ENCODE measurements around the gene TIMM13. TPM values are rescaled to one million over a fixed set of nuclear protein-coding genes. Genes with fewer than 3 reads are reported as not detected.

Gene TIMM13
- total and polyA plus RNA-seq, 9 of the 15 experiments (the other 6 are each of a cell fraction or from before 2014, with no cell fraction given) = 17.6 to 215 (median 71.8) TPM

- no peak for TF ChIP-seq ARID4B (CRISPR knock-in tag; IDR thresholded peaks at IDR 0.05)
- no peak for TF ChIP-seq SMARCC2 (IDR thresholded peaks at IDR 0.05; ENCODE audit: low read depth)
Measured at GRCh38 chr19:2428321-2428690, 920 bp upstream of the TIMM13 start (continued).

DNA sequence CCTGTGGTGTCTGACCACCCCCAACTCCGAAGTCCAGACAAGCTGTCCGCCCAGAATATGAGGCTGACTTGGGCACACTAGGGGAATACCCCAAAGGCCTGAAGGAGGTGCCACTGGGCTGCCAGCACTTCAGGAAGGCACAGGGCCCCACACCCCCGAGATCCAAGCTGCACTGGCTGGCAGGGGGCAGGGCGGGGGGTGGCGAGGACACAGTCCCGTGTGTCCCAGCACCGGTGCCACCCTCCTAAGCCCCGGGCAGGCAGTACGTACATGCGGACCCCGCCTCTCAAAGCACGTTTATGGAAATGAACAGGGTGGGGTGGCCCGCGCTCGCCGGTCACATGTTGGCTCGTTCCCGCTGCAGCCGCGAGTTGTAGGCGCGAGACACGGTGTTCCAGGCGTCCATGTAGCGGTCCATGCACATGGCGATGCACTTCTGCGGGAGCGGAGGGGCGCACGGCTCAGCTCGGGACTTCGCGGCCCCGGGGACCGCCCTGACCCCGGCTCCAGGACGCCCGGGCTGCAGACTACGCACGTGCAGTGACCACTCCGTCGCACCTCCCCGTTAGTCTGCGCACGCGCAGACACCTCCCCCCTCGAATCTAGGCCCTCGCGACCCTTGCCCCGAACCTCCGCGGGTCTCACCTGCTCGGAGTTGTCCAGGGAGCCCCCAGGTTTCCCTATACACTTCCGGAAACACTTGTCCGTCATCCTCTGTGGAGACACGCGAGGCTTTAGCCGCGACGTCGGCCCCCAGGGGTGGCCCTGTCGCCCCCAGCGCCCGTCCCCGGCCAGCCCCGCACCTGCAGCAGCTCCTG lies 566 bp downstream of the TIMM13 start:
- Histone ChIP-seq H2AFZ (ENCODE audit: low read depth, low read length) (peak overlapping the region; percentile 99), H3K27me3 (ENCODE audit: control insufficient read depth in 2 of 2, insufficient read depth in 2 of 2, low read length in 2 of 2) (no peaks in the 10 kb centered on the region), H3K27ac (ENCODE audit: extremely low read depth, low read depth, low read length) (peak overlapping the region; percentile 100), H3K9ac (ENCODE audit: insufficient read depth in 1 of 2, low read depth in 2 of 2, low read length in 2 of 2) (peak overlapping the region; percentile 99 to 100), H3K4me3 (peak overlapping the region; percentile 98), H3K36me3 (ENCODE audit: control insufficient read depth, insufficient read depth, low read length) (peaks cover 72% of the 10 kb centered on the region; the same call in 2 of the 3 replicates), H3K9me3 (replicated peaks; ENCODE audit: control insufficient read depth, insufficient read depth, low read depth, low read length) (no peaks in the 10 kb centered on the region), H3K4me1 (replicated peaks in 1 of 2; ENCODE audit: control insufficient read depth in 2 of 2, insufficient read depth in 2 of 2, low read length in 2 of 2) (peaks cover 11 to 78% of the 10 kb centered on the region in 2 experiments; a peak in 4 of 5 replicates), H4K20me1 (replicated peaks; ENCODE audit: control insufficient read depth, insufficient read depth, low read length) (peaks cover 10% of the 10 kb centered on the region; the same call in 1 of the 2 replicates), H3K4me2 (ENCODE audit: insufficient read depth, low read length) (peak overlapping the region; percentile 98), H3K9me1 (ENCODE audit: control insufficient read depth, insufficient read depth, low read length) (no peaks in the 10 kb centered on the region), H3K79me2 (ENCODE audit: control insufficient read depth, insufficient read depth, low read length) (peaks cover 40% of the 10 kb centered on the region)
- WGBS (ENCODE audit: insufficient coverage, low coverage, missing lambda C conversion rate) = under 1% methylated on average over 54 of the region's 66 CpGs
- peak; percentile 67 for ATAC-seq
- ChIA-PET POLR2A (interaction anchor here (0.6 to 2.0 kb wide), 9 partner anchors 12 to 196 kb away, joined by 3 to 9 read pairs (median 4); partner anchors contain the start of gene GADD45B), CTCF (ENCODE audit: low intra/inter-chr PET ratio) (interaction anchor here (0.6 kb wide), 1 partner anchor 151 kb away, joined by 3 read pairs; no protein-coding TSS in a partner anchor)
- intact Hi-C loops (cut with micrococcal nuclease) = no loop called here
- in situ Hi-C loops (cut with MboI) = no loop called here
- peak; percentile 82 to 90 (median 88) for DNase-seq (ENCODE audit: extremely low read depth in 1 of 4, low spot score in 3 of 4)
- BruUV-seq (replicated peaks) = TSS peak; percentile 78
- peak; percentile 40 for FAIRE-seq
- peak; percentile 70 for TF ChIP-seq USF1 (CRISPR knock-in tag; IDR thresholded peaks at IDR 0.05)
- TF ChIP-seq ZNF830 (CRISPR knock-in tag; IDR thresholded peaks at IDR 0.05) = peak; percentile 60
- TF ChIP-seq, protein P1, sequence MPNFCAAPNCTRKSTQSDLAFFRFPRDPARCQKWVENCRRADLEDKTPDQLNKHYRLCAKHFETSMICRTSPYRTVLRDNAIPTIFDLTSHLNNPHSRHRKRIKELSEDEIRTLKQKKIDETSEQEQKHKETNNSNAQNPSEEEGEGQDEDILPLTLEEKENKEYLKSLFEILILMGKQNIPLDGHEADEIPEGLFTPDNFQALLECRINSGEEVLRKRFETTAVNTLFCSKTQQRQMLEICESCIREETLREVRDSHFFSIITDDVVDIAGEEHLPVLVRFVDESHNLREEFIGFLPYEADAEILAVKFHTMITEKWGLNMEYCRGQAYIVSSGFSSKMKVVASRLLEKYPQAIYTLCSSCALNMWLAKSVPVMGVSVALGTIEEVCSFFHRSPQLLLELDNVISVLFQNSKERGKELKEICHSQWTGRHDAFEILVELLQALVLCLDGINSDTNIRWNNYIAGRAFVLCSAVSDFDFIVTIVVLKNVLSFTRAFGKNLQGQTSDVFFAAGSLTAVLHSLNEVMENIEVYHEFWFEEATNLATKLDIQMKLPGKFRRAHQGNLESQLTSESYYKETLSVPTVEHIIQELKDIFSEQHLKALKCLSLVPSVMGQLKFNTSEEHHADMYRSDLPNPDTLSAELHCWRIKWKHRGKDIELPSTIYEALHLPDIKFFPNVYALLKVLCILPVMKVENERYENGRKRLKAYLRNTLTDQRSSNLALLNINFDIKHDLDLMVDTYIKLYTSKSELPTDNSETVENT (CRISPR knock-in tag; IDR thresholded peaks at IDR 0.05) = 0 out of 2 replicates have a peak, but pooled peaks have one; percentile 29
- peak; percentile 52; the same call in 1 of the 2 replicates for TF ChIP-seq NKRF (IDR thresholded peaks at IDR 0.05; ENCODE audit: borderline replicate concordance)

All from K562 (cell line).